ENCODE measurements around the gene MSI2. TPM values are rescaled to one million over a fixed set of nuclear protein-coding genes. Genes with fewer than 3 reads are reported as not detected.

Gene MSI2
- total RNA-seq, 2 experiments from 2014 or later, result 59.6 to 61.7 TPM

- POLR2A ChIA-PET, result no interaction called here
- ATAC-seq (no peak), DNase-seq (no peak)
- H3K9me3 Mint-ChIP-seq, result no peaks in the 10 kb centered on the region
- H3K27ac Mint-ChIP-seq, result no peak overlapping the region
- H3K4me3 Mint-ChIP-seq, result no peak overlapping the region
- CTCF ChIA-PET, result interaction anchor here (0.7 to 1.5 kb wide), 2 partner anchors 47 to 144 kb away, joined by 4 read pairs; no protein-coding TSS in a partner anchor
- intact Hi-C loops (cut with micrococcal nuclease), result no loop called here
- no peak for TF ChIP-seq CTCF (IDR thresholded peaks at IDR 0.05)
- H3K4me1 Mint-ChIP-seq (ENCODE audit: low read depth), result peaks cover 39% of the 10 kb centered on the region
- peaks cover 9% of the 10 kb centered on the region for H3K36me3 Mint-ChIP-seq (ENCODE audit: low read depth)
- no peaks in the 10 kb centered on the region for H3K27me3 Mint-ChIP-seq
Observed at GRCh38 chr17:57289613-57290012, 33.3 kb downstream of the MSI2 start.

- DNase-seq (no peak), ATAC-seq (no peak)
- Mint-ChIP-seq H3K4me1 (ENCODE audit: low read depth) (peaks cover 38% of the 10 kb centered on the region), H3K9me3 (no peaks in the 10 kb centered on the region), H3K4me3 (no peak overlapping the region), H3K27me3 (no peaks in the 10 kb centered on the region), H3K27ac (no peak overlapping the region), H3K36me3 (ENCODE audit: low read depth) (peaks cover 14% of the 10 kb centered on the region)
- POLR2A ChIA-PET, result no interaction called here
- no peak for TF ChIP-seq CTCF (IDR thresholded peaks at IDR 0.05)
- intact Hi-C loops (cut with micrococcal nuclease), result no loop called here
- CTCF ChIA-PET, result interaction anchor here (1.4 kb wide), 1 partner anchor 48 kb away, joined by 4 read pairs; no protein-coding TSS in a partner anchor
Observed at GRCh38 chr17:57290981-57291380, 34.7 kb downstream of the MSI2 start.

GRCh38 chr17:57292091-57292490 is 35.8 kb downstream of the MSI2 start:
- Mint-ChIP-seq H3K4me1 (ENCODE audit: low read depth) (peaks cover 36% of the 10 kb centered on the region), H3K36me3 (ENCODE audit: low read depth) (peaks cover 16% of the 10 kb centered on the region), H3K9me3 (no peaks in the 10 kb centered on the region), H3K4me3 (no peak overlapping the region), H3K27ac (no peak overlapping the region), H3K27me3 (no peaks in the 10 kb centered on the region)
- DNase-seq (no peak), ATAC-seq (no peak)
- intact Hi-C loops (cut with micrococcal nuclease), result no loop called here
- ChIA-PET CTCF (interaction anchor here (1.0 to 1.4 kb wide), 2 partner anchors 49 kb away, joined by 3 to 4 read pairs; no protein-coding TSS in a partner anchor), POLR2A (no interaction called here)
- TF ChIP-seq CTCF (IDR thresholded peaks at IDR 0.05), result no peak

- ChIA-PET POLR2A (no interaction called here), CTCF (interaction anchor here (1.0 kb wide), 1 partner anchor 50 kb away, joined by 3 read pairs; no protein-coding TSS in a partner anchor)
- ATAC-seq, result no peak
- no peak for DNase-seq
- intact Hi-C loops (cut with micrococcal nuclease), result no loop called here
- TF ChIP-seq CTCF (IDR thresholded peaks at IDR 0.05), result no peak
- Mint-ChIP-seq H3K36me3 (ENCODE audit: low read depth) (peaks cover 21% of the 10 kb centered on the region), H3K4me3 (no peak overlapping the region), H3K27ac (no peak overlapping the region), H3K4me1 (ENCODE audit: low read depth) (peaks cover 29% of the 10 kb centered on the region), H3K27me3 (no peaks in the 10 kb centered on the region), H3K9me3 (no peaks in the 10 kb centered on the region)
Observed at GRCh38 chr17:57293077-57293476, 36.8 kb downstream of the MSI2 start.

- ChIA-PET CTCF (interaction anchor here (1.3 to 2.1 kb wide), 2 partner anchors 50 to 105 kb away, joined by 3 to 8 read pairs; no protein-coding TSS in a partner anchor), POLR2A (no interaction called here)
- H3K27me3 Mint-ChIP-seq, result no peaks in the 10 kb centered on the region
- no peak for TF ChIP-seq CTCF (IDR thresholded peaks at IDR 0.05)
- DNase-seq, result no peak
- H3K36me3 Mint-ChIP-seq (ENCODE audit: low read depth), result peaks cover 31% of the 10 kb centered on the region
- no peak overlapping the region for H3K4me3 Mint-ChIP-seq
- intact Hi-C loops (cut with micrococcal nuclease), result no loop called here
- no peak for ATAC-seq
- H3K9me3 Mint-ChIP-seq, result no peaks in the 10 kb centered on the region
- peaks cover 25% of the 10 kb centered on the region for H3K4me1 Mint-ChIP-seq (ENCODE audit: low read depth)
- no peak overlapping the region for H3K27ac Mint-ChIP-seq
Observed at GRCh38 chr17:57294101-57294500, 37.8 kb downstream of the MSI2 start.

Measured in activated CD8-positive, alpha-beta T cell treated with anti-CD3 and anti-CD28 coated beads for 36 hours (primary cell).